ENCODE measurements around the gene ITLN2.
"Not testable (repeated sequence)": the region's sequence is repeated elsewhere in the genome, so short reads cannot be mapped to it uniquely, and the experiment has no call there.

The ITLN2 gene

DNA sequence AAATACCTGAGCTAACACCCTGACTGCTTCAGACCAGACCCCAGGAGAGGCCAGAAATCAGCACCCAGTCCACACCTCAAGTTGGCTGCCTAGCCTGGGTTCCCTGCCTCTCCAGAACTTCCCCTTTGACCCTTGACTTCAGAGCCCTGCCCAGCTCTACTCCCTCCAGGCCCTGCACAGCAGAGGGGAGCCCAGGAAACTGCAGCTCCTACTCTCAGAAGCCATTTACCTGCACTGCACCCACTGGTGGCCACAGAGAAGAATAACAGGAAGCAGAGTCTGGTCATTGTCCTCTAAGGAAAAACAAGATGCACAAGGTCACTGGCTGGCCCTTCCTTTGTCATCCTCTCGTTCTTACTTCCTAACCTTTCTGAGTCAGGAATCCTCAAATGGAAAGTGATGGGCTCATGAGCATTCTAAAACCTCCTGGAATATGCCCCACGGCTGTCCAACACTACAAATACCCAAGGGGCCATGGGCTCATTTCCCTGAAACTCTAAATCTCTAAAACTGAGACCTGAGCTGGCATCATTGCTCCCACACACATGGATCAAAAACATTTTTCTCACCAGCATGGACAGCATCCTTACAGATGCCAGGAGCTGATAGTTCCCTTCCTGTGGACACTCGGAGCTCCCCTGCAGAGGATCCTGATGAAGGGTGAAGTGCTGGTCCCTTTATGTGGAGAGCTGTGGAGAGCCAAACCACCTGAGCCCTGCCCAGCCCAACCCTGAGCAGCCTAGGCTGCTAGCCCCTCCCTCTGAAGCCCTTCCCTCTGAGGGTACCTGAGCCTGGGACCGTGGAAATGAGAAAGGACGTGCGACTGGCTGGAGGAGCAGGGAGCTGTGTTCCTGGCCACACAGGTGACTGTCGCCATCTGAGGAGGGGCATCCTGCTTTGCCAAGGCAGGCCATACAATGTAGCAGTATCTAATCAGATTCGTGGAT, at the start of gene ITLN2:
Gene ITLN2 (minus strand): TSS at position 652 of the 947 bp plus-strand sequence. CDS start 68 bp downstream, at position 584.
- peak; percentile 18 for DNase-seq

DNA sequence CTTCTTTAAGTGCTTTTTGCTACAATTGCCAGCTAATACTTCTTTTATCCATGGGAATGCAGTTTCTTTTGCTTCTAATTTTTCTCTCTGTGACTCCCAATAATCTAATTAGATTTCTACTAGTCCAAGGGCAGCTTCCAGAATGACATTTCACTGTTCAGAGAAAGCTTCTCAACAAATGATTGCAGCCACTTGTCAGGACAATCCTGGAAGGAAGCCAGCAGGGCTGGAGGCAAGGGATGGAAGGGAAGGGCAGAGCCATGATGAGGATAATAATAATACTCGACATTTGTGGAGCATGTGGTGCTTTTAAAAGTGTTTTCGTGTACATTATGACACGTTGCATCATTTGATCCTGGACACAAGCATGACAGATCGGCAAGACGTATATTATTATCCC, 46.9 kb upstream of the ITLN2 start:
- DNase-seq: no peak

DNA sequence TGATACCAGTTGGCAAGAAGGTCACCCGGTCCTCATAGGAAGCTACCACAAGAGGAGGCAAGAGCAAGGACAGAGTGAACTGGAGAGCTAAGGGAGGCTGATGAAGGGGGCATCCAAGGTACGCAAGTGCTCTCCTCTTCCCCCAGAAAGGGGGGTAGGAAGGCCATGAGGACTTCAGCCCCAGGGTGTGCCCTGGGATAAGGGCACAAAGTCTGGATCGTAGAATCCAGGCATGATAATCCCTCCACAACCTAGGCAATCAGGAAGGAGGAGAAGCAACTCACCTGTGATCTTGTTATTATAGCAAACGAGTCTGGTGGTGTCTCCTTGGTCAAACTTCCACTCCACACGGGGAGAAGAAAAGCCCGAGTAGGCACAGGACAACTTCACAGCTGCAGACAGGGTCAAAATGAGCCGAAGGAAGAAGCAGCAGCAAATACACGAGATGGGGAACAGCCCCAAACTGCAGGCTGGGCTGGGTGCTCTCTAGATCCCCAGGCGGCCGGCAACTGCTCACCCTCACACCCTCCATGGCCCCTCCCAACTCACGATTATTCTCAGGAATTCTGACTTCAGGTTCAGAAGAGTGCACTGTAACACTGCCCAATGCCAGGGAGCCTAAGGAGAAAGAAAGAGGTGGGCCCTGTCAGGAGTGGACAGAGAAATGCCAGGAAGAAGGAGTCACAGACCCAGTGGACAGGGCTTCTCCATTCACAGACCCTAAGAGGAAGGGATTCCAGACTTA, 46.3 kb upstream of the ITLN2 start:
- DNase-seq: no peak

DNA sequence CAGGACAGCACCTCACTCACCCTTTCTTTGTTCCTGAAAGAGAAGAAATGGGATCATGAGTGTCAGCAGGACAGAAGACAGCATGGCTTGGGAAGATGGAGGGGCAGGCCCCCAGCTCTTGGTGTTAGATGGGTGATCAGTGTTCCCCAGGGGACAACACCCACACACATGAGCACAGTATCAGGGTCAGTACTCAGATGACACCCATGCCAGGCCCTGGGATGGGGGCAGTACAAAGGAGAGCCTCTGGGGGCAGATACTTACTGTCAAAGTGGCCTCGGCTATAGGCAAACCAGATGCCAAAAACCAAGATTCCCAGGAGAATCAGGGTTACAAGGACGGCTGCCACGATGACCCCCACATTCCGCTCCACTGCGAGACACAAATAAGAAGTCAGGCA, 44.8 kb upstream of the ITLN2 start:
- DNase-seq: no peak

DNA sequence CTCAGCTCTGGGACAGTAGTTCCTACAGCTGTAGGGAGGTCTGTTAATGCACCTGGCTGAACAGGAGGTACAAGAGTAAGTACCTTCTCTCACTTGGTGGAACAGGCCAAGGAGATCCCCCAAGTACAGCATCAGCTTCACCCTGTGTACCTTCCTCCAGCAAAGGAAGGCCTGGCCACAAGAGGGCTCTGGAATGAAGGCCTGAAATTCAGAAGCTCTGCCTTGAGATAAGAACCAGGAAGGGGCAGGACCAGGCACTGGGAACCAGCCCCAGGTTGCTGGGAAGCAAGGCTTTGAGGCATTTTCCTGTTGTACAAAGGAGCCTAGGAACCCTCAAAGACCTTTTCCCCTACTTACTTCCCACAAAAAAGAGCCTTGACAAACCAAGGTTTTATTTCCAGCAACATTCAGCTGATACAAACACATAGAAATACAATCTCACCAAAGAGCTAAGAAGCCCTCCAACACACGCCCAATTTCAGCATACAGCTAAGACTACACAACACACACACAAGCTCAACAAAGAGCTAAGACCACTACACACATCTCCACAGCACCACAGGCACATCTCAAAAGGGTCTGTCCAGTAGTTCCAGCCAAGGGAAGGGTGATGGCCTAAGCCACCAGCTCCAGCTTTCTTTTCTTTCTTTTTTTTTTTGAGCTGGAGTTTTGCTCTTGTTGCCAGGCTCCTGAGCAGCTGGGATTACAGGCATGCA, 42.9 kb upstream of the ITLN2 start:
- DNase-seq: peak; percentile 7

DNA sequence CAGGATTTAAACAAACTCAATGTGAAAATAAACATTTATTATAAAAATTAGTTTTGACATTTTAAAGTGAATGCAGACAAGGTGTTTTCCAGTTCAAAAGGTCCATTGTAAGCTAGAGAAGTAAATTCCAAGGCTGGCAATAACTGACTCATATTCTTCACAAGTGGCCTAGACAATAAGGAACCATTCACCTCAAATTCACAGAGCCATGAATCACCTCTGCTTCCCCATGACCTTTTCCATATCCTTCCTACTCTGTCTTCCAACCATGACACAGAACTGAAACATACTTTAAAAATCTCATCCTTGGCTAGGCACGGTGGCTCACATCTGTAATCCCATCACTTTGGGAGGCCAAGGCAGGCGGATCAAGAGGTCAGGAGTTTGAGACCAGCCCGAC, 41.6 kb upstream of the ITLN2 start:
- DNase-seq: no peak

- DNase-seq: peak; percentile 19
Observed at GRCh38 chr1:160993544-160994193, 39.1 kb upstream of the ITLN2 start.

DNA sequence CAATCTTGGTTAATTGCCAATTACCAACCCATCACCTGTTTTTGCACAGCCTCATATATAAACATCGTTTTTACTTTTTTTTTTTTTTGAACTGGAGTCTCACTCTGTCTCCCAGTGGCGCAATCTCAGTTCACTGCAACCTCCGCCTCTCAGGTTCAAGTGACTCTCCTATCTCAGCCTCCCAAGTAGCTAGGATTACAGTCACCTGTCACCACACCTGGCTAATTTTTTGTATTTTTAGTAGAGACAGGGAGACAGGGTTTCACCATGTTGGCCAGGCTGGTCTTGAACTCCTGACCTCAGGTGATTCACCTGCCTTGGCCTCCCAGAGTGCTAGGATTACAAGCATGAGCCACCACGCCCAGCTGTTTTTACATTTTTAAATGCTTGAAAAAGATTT, 37.4 kb upstream of the ITLN2 start:
- DNase-seq: not testable (repeated sequence)

GRCh38 chr1:160987359-160988050, 32.9 kb upstream of the ITLN2 start:
- DNase-seq: no peak

DNA sequence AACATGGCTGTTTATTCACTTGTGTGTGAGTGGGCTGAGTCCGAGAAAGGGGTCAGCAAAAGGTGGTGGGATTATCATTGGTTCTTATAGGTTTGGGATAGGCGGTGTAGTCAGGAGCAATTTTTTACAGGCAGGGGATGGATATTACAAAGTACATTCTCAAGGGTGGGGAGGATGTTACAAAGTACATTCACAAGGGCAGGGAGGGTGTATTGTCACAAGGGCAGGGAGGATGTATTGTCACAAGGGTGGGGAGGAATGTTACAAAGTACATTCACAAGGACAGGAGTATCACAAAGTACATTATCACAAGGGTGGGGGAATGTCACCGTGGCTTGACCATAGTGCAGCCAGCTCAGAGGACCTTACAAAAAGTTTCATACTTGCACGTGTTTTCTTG, 31.1 kb upstream of the ITLN2 start:
- DNase-seq: no peak

DNA sequence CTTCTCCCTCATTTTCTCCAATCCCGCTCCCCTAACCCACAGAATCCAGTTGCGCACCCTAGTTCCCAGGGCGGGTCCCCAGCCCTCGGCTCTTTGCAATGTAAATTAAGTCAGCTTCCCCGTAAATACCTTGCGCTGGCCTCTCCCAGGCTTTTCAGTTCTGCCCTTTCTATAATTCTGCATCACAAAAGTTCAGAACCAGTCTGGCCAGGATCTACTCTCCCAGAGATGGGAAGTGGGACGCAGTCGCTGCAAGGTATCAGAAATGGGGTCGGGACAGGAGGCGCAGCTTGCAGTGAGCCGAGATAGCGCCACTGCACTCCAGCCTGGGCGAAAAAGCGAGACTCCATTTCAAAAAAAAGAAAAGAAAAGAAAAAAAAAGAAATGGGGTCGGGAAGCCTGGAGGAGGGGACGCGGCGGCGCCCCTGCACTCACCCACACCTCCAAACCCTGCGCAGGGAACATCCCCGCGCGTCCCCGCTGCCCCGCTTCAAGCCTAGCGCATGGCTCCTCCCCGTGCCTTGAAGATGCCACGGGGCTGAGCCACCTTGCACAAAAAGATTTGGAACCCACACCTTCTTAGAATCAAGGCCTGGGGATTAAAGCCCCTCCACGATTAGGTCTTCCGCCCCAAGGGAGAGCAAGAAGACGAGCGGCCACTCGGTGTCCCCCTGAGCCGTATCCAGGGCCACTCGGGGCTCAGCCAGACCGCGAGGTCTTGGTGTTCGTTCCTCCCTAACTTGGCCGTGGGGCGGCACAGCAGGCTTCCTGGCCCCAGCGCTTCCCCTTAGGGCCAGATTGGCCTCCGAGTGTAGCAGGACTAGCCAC, 27.2 kb upstream of the ITLN2 start:
- no peak for DNase-seq

DNA sequence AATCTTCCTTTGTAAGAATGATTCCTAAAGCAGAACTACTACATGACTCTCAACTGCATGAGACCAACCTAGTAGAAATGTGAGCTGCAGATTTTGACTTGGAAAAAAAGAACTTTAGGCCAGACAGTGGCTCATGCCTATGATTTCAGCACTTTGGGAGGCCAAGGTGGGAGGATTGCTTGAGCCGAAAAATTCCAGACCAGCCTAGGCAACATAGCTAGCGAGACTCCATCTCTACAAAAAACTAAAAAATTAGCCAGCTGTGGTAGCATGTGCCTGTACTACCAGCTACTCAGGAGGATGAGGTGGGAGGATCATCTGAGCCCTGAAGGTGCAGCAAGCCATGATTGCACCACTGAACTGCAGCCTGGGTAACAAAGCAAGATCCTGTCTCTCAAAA, 24.7 kb upstream of the ITLN2 start:
- no peak for DNase-seq

- DNase-seq: peak; percentile 26
Observed at GRCh38 chr1:160978510-160978927, 23.9 kb upstream of the ITLN2 start.

GRCh38 chr1:160975026-160975425, 20.4 kb upstream of the ITLN2 start:
- DNase-seq: no peak

DNA sequence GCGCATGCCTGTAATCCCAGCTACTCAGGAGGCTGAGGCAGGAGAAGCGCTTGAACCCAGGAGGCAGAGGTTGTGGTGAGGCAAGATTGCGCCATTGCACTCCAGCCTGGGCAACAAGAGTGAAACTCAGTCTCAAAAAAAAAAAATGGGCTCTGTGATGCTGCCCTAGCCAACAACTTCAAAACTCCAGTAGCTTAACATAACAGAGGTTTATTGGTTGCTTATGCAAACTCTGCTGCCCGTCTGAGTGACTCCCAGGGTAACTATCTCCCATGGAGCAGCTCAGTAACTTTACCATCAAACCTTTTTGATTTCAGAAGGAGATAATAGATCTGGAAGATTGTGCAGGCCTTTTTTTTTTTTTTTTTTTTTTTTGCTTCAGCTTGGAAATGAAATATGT, 18.9 kb upstream of the ITLN2 start:
- no peak for DNase-seq

GRCh38 chr1:160972939-160973338, 18.3 kb upstream of the ITLN2 start:
- no peak for DNase-seq

GRCh38 chr1:160971618-160972056, 17.0 kb upstream of the ITLN2 start:
- no peak for DNase-seq

- no peak for DNase-seq
Observed at GRCh38 chr1:160963521-160963920, 8.9 kb upstream of the ITLN2 start.

- no peak for DNase-seq
Observed at GRCh38 chr1:160961419-160961818, 6.8 kb upstream of the ITLN2 start.

GRCh38 chr1:160956966-160957365, 2.4 kb upstream of the ITLN2 start:
- DNase-seq: no peak

DNA sequence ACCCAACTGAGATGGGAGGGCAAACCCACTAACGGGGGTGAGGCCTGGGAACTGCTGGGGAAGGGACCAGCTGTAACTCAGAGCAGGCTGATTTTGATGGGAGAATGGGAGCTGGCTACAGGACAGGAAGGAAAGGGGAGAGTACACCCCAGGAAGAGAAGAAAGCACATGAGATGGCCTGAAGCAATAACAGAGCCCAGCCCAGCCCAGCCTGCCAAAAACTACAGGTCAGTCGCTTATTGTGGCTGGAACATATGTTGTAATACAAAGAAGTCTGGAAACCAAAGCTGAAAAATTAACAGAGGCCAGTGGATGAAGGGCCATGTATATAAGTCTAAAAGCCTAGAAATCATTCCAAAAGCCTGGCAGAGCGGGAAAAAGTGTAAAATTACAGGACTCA, 1.6 kb downstream of the ITLN2 start:
- DNase-seq: no peak
